HCT116 (cell line): ENCODE measurements around the gene CGNL1. TPM values are rescaled to one million over a fixed set of nuclear protein-coding genes. Genes with fewer than 3 reads are reported as not detected.

Experiments used
- ATAC-seq: fragments of 200-7000 bp; cut with Tn5 transposase; 2 replicates; pipeline ENCODE4 v1.9.1; 2020; ENCODE audit warnings: mild to moderate bottlenecking, moderate library complexity
- BruUV-seq: library from RNA; stranded (reverse); fragments of 400-500 nt; replicated peaks from 2 replicates; lab custom pipeline; 2021; lab: Mats Ljungman, UMichigan
- CTCF ChIA-PET: fragments of 300-600 bp; sonication (Branson Sonifier 250); formaldehyde crosslinking; loops from one replicate; lab custom pipeline; 2021; ENCODE audit warnings: antibody characterized with exemption; lab: Charles Lee
- POLR2A ChIA-PET: fragments of 300-600, 350-600 bp; sonication (Branson Sonifier 250); formaldehyde crosslinking; loops from one replicate; lab custom pipeline; 2021; ENCODE audit warnings: antibody characterized with exemption; lab: Charles Lee
- RAD21 ChIA-PET, 2 experiments: fragments of 300-600 bp; sonication (Branson Sonifier 250); formaldehyde crosslinking; loops; one replicate each; lab custom pipeline; 2023; ENCODE audit warnings: low total read pairs in 2 of 2; ENCODE audit not compliant: uncharacterized antibody in 2 of 2, unreplicated experiment in 2 of 2, low non-redundant PET in 1 of 2; lab: Charles Lee
- DNase-seq: peaks from one replicate; pipeline ENCODE4 v3.0.0-alpha.2; 2010; ENCODE audit warnings: low read depth, low spot score
- H2AFZ ChIP-seq: fragments of 200-600 bp; shearing (Covaris generic), sonication (generic); 2 replicates; pipeline ENCODE4 v1.6.1; 2017; ENCODE audit warnings: low read depth, mixed run types, mixed read lengths, antibody characterized with exemption, low read length; ENCODE audit not compliant: poor library complexity, severe bottlenecking
- H3K27ac ChIP-seq: 2 replicates; pipeline ENCODE4 v1.5.1; 2012; ENCODE audit warnings: low read depth, low read length
- H3K27me3 ChIP-seq: fragments of 200-600 bp; sonication (generic); 2 replicates; pipeline ENCODE4 v1.6.1; 2016; ENCODE audit warnings: mixed run types, low read length, mixed read lengths; ENCODE audit not compliant: insufficient read depth
- H3K36me3 ChIP-seq, 2 experiments: fragments of 200-500 bp in 1 of 2; fragments of 200-600 bp in 1 of 2; sonication (Bioruptor generic) in 1 of 2; sonication (generic) in 1 of 2; 2 replicates each; pipeline versions ENCODE4 v1.5.1 to v1.6.1; 2014 to 2016; ENCODE audit warnings: low read length in 2 of 2, inconsistent platforms in 1 of 2, mixed read lengths in 1 of 2, mixed run types in 1 of 2; ENCODE audit not compliant: insufficient read depth in 2 of 2, control insufficient read depth in 1 of 2
- H3K4me1 ChIP-seq, 2 experiments: fragments of 200-600 bp in 1 of 2; sonication (generic) in 1 of 2; 2 replicates each; pipeline versions ENCODE4 v1.5.1 to v1.6.1; 2012 to 2017; ENCODE audit warnings: low read length in 2 of 2, inconsistent platforms in 1 of 2, mild to moderate bottlenecking in 1 of 2, mixed read lengths in 1 of 2, mixed run types in 1 of 2, moderate library complexity in 1 of 2; ENCODE audit not compliant: insufficient read depth in 2 of 2, control insufficient read depth in 1 of 2
- H3K4me2 ChIP-seq: fragments of 200-600 bp; sonication (generic); 2 replicates; pipeline ENCODE4 v1.6.1; 2017; ENCODE audit warnings: mixed run types, low read length, mixed read lengths
- H3K4me3 ChIP-seq, 2 experiments: fragments of 200-600 bp in 1 of 2; sonication (generic) in 1 of 2; replicated peaks in 1 of 2; 2 replicates each; pipeline ENCODE4 v1.5.1; 2011 to 2016; ENCODE audit warnings: low read length in 2 of 2, control low read depth in 1 of 2, low read depth in 1 of 2, mild to moderate bottlenecking in 1 of 2, mixed read lengths in 1 of 2, mixed run types in 1 of 2
- H3K79me2 ChIP-seq: fragments of 200-600 bp; sonication (generic); 2 replicates; pipeline ENCODE4 v1.6.1; 2017; ENCODE audit warnings: mild to moderate bottlenecking, mixed run types, low read length, moderate library complexity, mixed read lengths; ENCODE audit not compliant: insufficient read depth
- H3K9ac ChIP-seq: fragments of 200-600 bp; sonication (generic); 2 replicates; pipeline ENCODE4 v1.6.1; 2016; ENCODE audit warnings: low read length, mixed read lengths
- H3K9me2 ChIP-seq: fragments of 200-600 bp; sonication (generic), shearing (Covaris generic); 2 replicates; pipeline ENCODE4 v1.6.1; 2017; ENCODE audit warnings: mixed run types, mild to moderate bottlenecking, moderate library complexity; ENCODE audit not compliant: insufficient read depth
- H3K9me3 ChIP-seq, 2 experiments: fragments of 200-500 bp in 1 of 2; fragments of 200-600 bp in 1 of 2; sonication (Bioruptor generic) in 1 of 2; sonication (generic) in 1 of 2; 2 replicates each; pipeline ENCODE4 v1.6.1; 2014 to 2017; ENCODE audit warnings: low read length in 2 of 2, mixed read lengths in 2 of 2, inconsistent platforms in 1 of 2, low read depth in 1 of 2, mild to moderate bottlenecking in 1 of 2, mixed run types in 1 of 2, moderate library complexity in 1 of 2; ENCODE audit not compliant: control insufficient read depth in 1 of 2, insufficient read depth in 1 of 2
- H4K20me1 ChIP-seq: fragments of 200-600 bp; sonication (generic), shearing (Covaris generic); 2 replicates; pipeline ENCODE4 v1.6.1; 2017; ENCODE audit warnings: mixed run types, mild to moderate bottlenecking, moderate library complexity; ENCODE audit not compliant: insufficient read depth
- ATF3 ChIP-seq: IDR thresholded peaks from 2 replicates; pipeline ENCODE4 v1.6.1; 2012
- CBX3 ChIP-seq: IDR thresholded peaks from 2 replicates; pipeline ENCODE4 v1.6.1; 2012; ENCODE audit warnings: low read depth
- CEBPB ChIP-seq: IDR thresholded peaks from 2 replicates; pipeline ENCODE4 v1.6.1; 2012; ENCODE audit warnings: low read depth
- ELF1 ChIP-seq: IDR thresholded peaks from 2 replicates; pipeline ENCODE4 v1.6.1; 2012; ENCODE audit warnings: low read depth, borderline replicate concordance
- EZH2 ChIP-seq: fragments of 200-600 bp; sonication (generic); IDR thresholded peaks from 2 replicates; pipeline ENCODE4 v1.6.1; 2017; ENCODE audit warnings: antibody characterized with exemption, mixed run types
- EZH2phosphoT487 ChIP-seq: fragments of 200-600 bp; IDR thresholded peaks from 2 replicates; pipeline ENCODE4 v1.6.1; 2018; ENCODE audit warnings: antibody characterized with exemption, borderline replicate concordance
- RAD21 ChIP-seq: IDR thresholded peaks from 2 replicates; pipeline ENCODE4 v1.6.1; 2012; ENCODE audit warnings: low read depth, mild to moderate bottlenecking
- SIN3A ChIP-seq: IDR thresholded peaks from 2 replicates; pipeline ENCODE4 v1.6.1; 2012; ENCODE audit warnings: low read depth
- SRF ChIP-seq: IDR thresholded peaks from 2 replicates; pipeline ENCODE4 v1.6.1; 2012; ENCODE audit warnings: low read depth
- TCF7L2 ChIP-seq: IDR thresholded peaks from 2 replicates; pipeline ENCODE4 v1.7.0; 2011; ENCODE audit warnings: borderline replicate concordance, inconsistent platforms; ENCODE audit not compliant: insufficient read depth, insufficient read length; ENCODE audit errors: extremely low read depth
- ZBTB33 ChIP-seq: IDR thresholded peaks from 2 replicates; pipeline ENCODE4 v1.6.1; 2011; ENCODE audit warnings: mild to moderate bottlenecking, low read length, moderate library complexity; ENCODE audit not compliant: insufficient replicate concordance; ENCODE audit errors: extremely low read depth
- ZFX ChIP-seq: fragments of 450-650 bp; IDR thresholded peaks from 2 replicates; pipeline ENCODE4 v1.6.1; 2017
- ZNF274 ChIP-seq: fragments of 200-500 bp; sonication (Bioruptor generic); IDR thresholded peaks from 2 replicates; pipeline ENCODE4 v1.6.1; 2014; ENCODE audit warnings: mild to moderate bottlenecking, low read depth, low read length, inconsistent platforms
- intact Hi-C: fragments of 100-400 bp; cut with micrococcal nuclease; formaldehyde crosslinking; loops from 2 replicates; pipeline ENCODE4 v1.10.0; 2022
- total RNA-seq: library from RNA; stranded (reverse); gene quantifications from one replicate; pipeline ENCODE4 v1.2.1, GENCODE V29; 2021; ENCODE audit not compliant: unreplicated experiment
- TF ChIP-seq, protein P1 (sequence below): IDR thresholded peaks from 2 replicates; pipeline ENCODE4 v1.6.1; 2012

The CGNL1 gene
- total RNA-seq, 1 experiment from 2014 or later, result 2.2 TPM

GRCh38 chr15:57436166-57436565 is 59.9 kb downstream of the CGNL1 start:
- Histone ChIP-seq H3K36me3 (no peaks in the 10 kb centered on the region), H3K4me3 (no peak overlapping the region), H3K9ac (no peak overlapping the region), H3K27ac (no peak overlapping the region), H3K4me1 (no peaks in the 10 kb centered on the region), H4K20me1 (no peaks in the 10 kb centered on the region), H3K9me3 (no peaks in the 10 kb centered on the region), H3K27me3 (no peaks in the 10 kb centered on the region), H3K9me2 (no peaks in the 10 kb centered on the region), H2AFZ (no peak overlapping the region), H3K4me2 (no peak overlapping the region), H3K79me2 (no peaks in the 10 kb centered on the region)
- no peak for TF ChIP-seq CEBPB
- no peak for TF ChIP-seq RAD21
- no peak for TF ChIP-seq SRF
- no peak for TF ChIP-seq ZNF274
- TF ChIP-seq EZH2phosphoT487, result no peak
- TF ChIP-seq CBX3, result no peak
- TF ChIP-seq, protein P1, sequence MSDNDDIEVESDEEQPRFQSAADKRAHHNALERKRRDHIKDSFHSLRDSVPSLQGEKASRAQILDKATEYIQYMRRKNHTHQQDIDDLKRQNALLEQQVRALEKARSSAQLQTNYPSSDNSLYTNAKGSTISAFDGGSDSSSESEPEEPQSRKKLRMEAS, result no peak
- no peak for TF ChIP-seq ELF1
- TF ChIP-seq ATF3, result no peak
- no peak for TF ChIP-seq ZFX
- TF ChIP-seq SIN3A, result no peak
- no peak for TF ChIP-seq EZH2
- TF ChIP-seq TCF7L2, result no peak
- no peak for TF ChIP-seq ZBTB33
- no peak for DNase-seq
- CTCF ChIA-PET, result no interaction called here
- POLR2A ChIA-PET, result interaction anchor here (1.8 kb wide), 1 partner anchor 9 kb away, joined by 4 read pairs; no protein-coding TSS in a partner anchor
- RAD21 ChIA-PET, result no interaction called here
- BruUV-seq, result no TSS peak
- intact Hi-C loops, result no loop called here
- no peak for ATAC-seq
